Cardiac fibroblast (primary cell): Measurements from ENCODE around the gene IL3.

Source experiments
- DNase-seq, 2 donors: peaks; one replicate each; pipeline versions ENCODE4 v3.0.0 to v3.0.0-alpha.2; 2010; ENCODE audit warnings: low read depth in 2 of 2
- H3K4me3 ChIP-seq, 2 donors: replicated peaks in 1 of 2; 1 replicate in 1 of 2; 2 replicates in 1 of 2; pipeline ENCODE4 v1.5.1; 2011; ENCODE audit warnings: low read depth in 2 of 2, low read length in 2 of 2, mild to moderate bottlenecking in 2 of 2, moderate library complexity in 1 of 2
- TF ChIP-seq, protein P1 (sequence below): IDR thresholded peaks from one replicate; pipeline ENCODE4 v1.5.1; 2011; ENCODE audit warnings: low read depth, mild to moderate bottlenecking, low read length, inconsistent platforms

IL3 gene

DNA sequence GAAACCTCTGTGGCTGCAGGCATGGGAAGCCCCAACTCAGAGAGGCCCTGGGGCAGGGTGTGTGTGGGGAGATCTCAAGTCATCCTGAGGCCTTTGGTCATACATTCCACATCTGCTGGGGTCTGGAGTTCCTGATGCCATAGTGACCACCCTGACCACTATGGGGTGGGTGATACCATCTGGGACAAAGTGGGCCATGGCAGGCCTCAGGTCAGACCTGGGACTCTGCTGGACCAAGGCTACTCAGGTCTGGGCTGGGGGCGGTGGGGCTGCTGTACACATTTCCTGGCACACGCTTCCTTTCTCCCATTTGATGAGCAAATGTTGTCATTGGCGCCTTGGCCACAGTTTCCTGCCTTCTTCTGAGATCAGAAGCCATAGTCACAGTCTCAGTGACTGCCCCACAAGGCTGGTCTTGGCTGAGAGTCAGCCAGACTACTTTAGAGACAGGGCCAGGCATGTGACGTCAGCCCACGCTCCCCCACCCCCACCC is 33.9 kb upstream of the IL3 start:
- TF ChIP-seq, protein P1, sequence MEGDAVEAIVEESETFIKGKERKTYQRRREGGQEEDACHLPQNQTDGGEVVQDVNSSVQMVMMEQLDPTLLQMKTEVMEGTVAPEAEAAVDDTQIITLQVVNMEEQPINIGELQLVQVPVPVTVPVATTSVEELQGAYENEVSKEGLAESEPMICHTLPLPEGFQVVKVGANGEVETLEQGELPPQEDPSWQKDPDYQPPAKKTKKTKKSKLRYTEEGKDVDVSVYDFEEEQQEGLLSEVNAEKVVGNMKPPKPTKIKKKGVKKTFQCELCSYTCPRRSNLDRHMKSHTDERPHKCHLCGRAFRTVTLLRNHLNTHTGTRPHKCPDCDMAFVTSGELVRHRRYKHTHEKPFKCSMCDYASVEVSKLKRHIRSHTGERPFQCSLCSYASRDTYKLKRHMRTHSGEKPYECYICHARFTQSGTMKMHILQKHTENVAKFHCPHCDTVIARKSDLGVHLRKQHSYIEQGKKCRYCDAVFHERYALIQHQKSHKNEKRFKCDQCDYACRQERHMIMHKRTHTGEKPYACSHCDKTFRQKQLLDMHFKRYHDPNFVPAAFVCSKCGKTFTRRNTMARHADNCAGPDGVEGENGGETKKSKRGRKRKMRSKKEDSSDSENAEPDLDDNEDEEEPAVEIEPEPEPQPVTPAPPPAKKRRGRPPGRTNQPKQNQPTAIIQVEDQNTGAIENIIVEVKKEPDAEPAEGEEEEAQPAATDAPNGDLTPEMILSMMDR: no peak
- no peak overlapping the region for H3K4me3 ChIP-seq
- DNase-seq: no peak

DNA sequence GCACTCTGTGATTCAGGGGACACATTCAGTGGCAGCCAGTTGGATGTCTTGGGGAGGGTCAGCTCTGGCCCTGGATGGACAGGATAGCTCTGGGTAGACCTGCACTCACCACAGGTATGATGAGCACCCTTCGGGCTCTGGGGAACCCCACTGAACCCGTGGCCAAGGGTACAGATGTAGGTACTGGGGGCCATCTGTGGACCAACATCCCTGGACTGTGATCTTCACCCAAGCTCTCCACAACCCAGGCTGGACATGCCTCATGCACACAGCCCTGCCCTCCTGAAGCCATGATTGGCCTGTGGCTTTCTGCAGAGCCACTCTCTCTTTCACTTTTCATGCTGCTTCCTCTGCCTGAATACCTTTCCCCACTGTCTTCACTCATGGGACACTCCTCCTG is 33.4 kb upstream of the IL3 start:
- TF ChIP-seq, protein P1: no peak
- no peak for DNase-seq
- H3K4me3 ChIP-seq: no peak overlapping the region

DNA sequence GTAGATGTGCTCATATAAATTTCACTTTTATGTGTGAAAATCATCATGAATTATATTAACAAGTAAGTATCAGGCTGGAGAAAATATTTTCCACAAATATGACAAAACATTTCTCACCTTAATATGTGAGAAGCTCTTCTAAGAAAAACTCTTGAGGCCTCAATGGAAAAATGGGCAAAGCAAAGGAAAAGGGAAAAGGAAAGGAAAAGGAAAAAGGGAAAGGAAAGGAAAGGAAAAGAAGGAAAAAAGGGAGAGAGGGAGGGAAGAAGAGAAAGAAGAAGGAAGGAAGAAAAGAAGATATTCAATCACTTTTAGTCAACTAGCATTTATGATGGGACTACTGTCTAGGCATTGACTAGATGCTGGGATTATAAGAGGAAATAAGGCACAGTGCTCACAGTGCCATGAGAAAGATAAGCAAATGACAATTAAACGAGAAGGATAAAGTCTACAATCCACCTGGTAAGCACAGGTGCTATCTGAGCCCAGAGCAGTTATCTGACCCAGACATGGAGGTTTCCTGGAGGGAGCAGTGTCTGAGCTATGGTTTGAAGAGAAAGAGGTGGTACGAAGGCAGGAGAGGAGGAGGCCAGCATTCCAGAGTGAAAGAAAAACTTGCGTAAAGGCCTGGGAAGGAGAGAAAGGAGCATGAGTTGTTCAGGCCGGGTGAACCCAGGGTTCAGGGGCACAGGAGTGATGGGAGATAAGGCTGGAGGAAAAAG is 30.7 kb upstream of the IL3 start:
- TF ChIP-seq, protein P1: no peak
- H3K4me3 ChIP-seq: no peak overlapping the region
- DNase-seq: no peak

DNA sequence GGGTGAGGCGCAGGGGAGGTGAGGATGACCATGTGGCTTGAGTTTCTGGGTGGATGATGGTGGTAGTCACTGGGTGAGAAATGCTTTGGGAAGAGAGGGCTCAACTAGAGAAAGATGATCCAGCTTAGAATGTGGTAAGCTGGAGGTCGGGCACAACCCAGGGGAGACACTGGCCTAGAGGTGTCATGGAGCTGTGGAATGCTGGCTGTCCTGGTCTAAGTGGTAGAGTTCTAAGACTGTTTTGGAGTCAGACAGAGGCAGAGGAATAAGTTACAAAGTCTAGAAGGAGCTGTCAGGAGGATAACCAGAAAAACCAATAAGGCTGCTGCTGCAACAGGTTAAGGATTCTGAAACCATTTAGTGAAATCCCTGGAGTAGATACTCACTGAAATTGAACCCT is 29.8 kb upstream of the IL3 start:
- H3K4me3 ChIP-seq: no peak overlapping the region
- TF ChIP-seq, protein P1: no peak
- no peak for DNase-seq

DNA sequence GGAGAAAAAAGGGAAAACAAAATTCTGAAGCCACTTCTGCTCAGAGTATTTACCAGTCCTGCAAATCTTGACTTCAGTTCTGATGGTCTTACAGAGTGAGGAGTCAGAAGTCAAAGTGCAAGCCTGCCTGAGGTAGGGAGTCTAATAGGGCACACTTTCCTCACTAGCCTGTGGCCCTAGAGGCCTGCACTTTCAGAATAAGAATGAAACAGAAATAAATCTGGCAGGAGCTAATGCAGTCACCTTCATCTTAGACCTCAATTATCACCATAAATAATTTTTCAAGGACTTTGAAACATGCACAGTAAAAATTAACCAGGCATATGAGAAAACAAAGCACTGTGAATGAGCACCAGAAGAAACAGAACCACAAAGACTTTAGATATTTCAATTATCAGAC is 28.3 kb upstream of the IL3 start:
- DNase-seq: no peak
- no peak overlapping the region for H3K4me3 ChIP-seq
- TF ChIP-seq, protein P1: no peak

DNA sequence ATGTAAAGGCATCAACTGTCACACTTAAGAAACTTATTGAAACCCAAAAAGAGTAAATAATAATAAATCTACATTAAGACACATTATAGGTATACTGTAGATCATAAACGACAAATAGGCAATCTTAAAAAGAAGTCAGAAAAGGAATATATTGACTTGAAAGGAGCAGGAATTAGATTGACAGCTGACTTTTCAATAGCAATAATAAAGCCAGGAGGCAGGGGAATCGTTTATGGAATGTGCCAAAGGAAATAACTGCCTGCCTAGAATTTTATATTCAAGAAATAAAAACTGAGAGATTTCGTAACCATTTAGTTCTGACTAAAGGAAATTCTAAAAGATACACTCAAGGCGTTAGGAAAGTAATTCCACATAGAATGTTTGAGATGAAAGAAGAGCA is 27.3 kb upstream of the IL3 start:
- TF ChIP-seq, protein P1: no peak
- H3K4me3 ChIP-seq: no peak overlapping the region
- no peak for DNase-seq

DNA sequence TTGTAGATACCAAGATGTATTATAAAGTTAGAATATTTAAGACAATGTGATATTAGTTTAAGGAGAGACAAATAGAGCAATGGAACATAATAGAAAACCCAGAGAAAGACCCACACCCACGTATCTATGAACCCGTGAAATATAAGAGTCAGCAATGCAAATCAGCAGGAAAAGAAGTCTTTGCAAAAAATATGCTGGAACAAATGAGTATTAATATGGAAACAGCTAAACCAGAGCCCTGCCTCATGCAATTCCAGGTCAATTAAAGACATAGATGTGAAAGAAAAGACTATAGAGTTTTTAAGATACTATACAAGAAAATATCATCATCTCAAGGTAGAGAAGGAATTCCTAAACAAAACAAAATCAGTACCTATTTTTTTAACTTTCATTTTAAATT is 23.1 kb upstream of the IL3 start:
- no peak for DNase-seq
- TF ChIP-seq, protein P1: no peak
- no peak overlapping the region for H3K4me3 ChIP-seq
